Brain microvascular endothelial cell (primary cell): ENCODE results near the gene AK9.
"Not testable (repeated sequence)": the region's sequence is repeated elsewhere in the genome, so short reads cannot be mapped to it uniquely, and the experiment has no call there.

Experiments used
- DNase-seq: peaks from one replicate; pipeline ENCODE4 v3.0.0-alpha.2; 2020
- H3K27ac ChIP-seq: fragments of 250-450 bp; sonication (Bioruptor Pico); 2 replicates; pipeline ENCODE4 v1.5.1; 2020; ENCODE audit warnings: mild to moderate bottlenecking, moderate library complexity
- H3K27me3 ChIP-seq: fragments of 250-450 bp; sonication (Bioruptor Pico); replicated peaks from 2 replicates; pipeline ENCODE4 v1.5.1; 2020; ENCODE audit warnings: mild to moderate bottlenecking
- H3K36me3 ChIP-seq: fragments of 250-450 bp; sonication (Bioruptor Pico); replicated peaks from 2 replicates; pipeline ENCODE4 v1.5.1; 2020; ENCODE audit warnings: mild to moderate bottlenecking
- H3K4me3 ChIP-seq: 2 replicates; pipeline ENCODE4 v1.5.1; 2011; ENCODE audit warnings: low read depth, mild to moderate bottlenecking, control low read depth, low read length, moderate library complexity
- in situ Hi-C: cut with HindIII; loops from 2 replicates; pipeline ENCODE4 v1.10.0; 2017; ENCODE audit warnings: low sequenced_read_pairs, low pct_ligation_motif_present
- TF ChIP-seq, protein P1 (sequence below): IDR thresholded peaks from 2 replicates; pipeline ENCODE4 v1.5.1; 2011; ENCODE audit warnings: low read depth, mild to moderate bottlenecking, moderate library complexity, low read length, control low read depth, inconsistent platforms; ENCODE audit errors: missing control alignments

Gene AK9

DNA sequence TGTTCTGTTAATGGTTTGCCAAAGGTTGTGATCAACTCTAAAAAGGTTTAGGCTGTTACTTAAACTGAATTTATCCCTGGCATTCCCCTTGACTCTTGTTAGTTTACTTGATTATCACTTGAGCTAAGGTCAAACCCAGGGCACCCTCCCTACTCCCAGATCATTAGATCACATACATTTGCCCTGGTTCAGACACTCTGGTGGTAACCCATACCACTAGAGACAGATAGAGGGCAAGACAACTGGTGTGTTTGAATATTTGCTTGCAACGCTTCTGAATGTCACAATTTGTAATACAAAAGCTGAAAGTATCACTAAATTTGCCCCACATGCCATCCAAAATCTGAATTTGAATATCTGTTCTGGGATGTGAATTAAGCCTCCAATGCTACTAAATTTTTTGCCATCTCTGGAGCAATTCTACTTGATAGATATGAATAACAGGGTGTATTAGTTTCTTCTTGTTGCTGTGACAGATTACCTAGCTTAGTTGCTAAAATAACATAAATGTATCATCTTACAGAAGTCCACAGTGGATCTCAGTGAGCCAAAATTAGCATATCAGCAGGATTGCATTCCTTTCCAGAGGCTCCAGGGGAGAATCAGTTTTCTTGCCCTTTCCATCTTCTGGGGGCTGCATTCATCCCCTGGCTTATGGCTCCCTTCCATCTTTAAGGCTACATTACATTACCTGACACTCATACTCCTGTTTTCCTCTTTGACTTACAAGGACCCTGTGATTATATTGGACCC lies 45.4 kb upstream of the AK9 start:
- DNase-seq = no peak
- Histone ChIP-seq H3K27ac (no peak overlapping the region), H3K27me3 (no peaks in the 10 kb centered on the region), H3K36me3 (no peaks in the 10 kb centered on the region), H3K4me3 (no peak overlapping the region)
- TF ChIP-seq, protein P1, sequence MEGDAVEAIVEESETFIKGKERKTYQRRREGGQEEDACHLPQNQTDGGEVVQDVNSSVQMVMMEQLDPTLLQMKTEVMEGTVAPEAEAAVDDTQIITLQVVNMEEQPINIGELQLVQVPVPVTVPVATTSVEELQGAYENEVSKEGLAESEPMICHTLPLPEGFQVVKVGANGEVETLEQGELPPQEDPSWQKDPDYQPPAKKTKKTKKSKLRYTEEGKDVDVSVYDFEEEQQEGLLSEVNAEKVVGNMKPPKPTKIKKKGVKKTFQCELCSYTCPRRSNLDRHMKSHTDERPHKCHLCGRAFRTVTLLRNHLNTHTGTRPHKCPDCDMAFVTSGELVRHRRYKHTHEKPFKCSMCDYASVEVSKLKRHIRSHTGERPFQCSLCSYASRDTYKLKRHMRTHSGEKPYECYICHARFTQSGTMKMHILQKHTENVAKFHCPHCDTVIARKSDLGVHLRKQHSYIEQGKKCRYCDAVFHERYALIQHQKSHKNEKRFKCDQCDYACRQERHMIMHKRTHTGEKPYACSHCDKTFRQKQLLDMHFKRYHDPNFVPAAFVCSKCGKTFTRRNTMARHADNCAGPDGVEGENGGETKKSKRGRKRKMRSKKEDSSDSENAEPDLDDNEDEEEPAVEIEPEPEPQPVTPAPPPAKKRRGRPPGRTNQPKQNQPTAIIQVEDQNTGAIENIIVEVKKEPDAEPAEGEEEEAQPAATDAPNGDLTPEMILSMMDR = no peak
- in situ Hi-C loops = no loop called here

DNA sequence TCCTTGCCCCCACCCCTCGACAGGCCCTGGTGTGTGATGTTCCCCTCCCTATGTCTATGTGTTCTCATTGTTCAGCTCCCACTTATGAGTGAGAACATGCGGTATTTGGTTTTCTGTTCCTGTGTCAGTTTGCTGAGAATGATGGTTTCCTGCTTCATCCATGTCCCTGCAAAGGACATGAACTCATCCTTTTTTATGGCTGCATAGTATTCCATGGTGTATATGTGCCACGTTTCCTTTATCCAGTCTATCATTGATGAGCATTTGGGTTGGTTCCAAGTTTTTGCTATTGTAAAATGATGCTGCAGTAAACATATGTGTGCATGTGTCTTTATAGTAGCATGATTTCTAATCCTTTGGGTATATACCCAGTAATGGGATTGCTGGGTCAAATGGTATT lies 34.2 kb upstream of the AK9 start:
- DNase-seq, H3K36me3 ChIP-seq, in situ Hi-C loops, H3K27ac ChIP-seq, H3K4me3 ChIP-seq, H3K27me3 ChIP-seq: not testable (repeated sequence)

DNA sequence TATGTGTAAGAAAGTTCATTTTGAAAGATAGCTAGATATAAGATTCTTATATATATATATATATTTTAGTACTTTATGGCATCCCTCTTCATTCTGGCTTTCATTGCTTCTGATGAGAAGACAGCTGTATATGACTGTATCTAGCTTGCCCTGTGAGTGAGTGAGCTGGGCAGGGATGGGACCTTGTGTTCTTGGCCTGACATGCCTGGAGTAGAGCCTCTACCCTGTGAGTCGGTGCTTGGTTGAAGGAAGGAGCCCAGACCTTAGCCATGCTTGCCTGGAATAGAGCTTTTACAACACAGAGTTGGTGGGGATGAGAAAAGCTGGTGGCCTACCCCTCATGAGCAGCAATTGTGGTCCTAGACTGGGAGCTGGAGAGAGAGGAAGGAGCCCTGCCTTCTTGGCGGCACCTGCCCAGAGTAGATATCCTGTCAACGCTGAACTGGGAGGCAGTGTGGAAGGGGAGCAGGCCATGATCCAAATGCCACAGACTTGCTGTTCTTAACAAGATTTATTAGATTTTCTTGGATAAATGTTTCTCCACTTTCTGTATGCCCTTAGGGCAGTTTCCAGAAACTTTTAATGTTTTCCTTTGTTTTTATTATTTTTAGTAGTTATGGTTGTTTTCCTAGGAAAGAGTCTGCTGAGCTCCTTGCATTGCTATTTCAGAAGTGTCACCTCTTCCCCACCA lies 31.7 kb upstream of the AK9 start:
- Histone ChIP-seq H3K27ac (no peak overlapping the region), H3K36me3 (no peaks in the 10 kb centered on the region), H3K27me3 (no peaks in the 10 kb centered on the region), H3K4me3 (no peak overlapping the region)
- DNase-seq = no peak
- TF ChIP-seq, protein P1 = no peak
- in situ Hi-C loops = no loop called here

DNA sequence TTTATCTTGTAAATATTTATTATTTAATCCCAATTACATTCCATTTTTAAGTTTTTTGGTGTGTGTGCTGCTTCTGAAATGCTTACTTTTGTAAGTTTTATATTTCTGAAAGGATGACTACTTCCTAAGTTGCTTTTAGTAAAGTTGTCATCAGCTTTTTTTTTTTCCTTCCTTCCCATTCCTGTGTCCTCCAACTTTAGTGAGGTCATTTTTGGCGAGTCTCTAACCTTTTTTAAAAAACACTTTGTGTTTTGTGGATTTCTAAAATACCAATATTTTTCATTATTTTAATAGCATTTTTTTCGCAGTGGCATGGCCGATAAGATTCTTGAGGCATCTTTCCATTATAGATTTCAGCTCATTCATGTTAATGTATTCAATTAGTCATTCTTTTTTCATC lies 31.0 kb upstream of the AK9 start:
- H3K27me3 ChIP-seq = no peaks in the 10 kb centered on the region
- H3K4me3 ChIP-seq = no peak overlapping the region
- no peak for DNase-seq
- no peaks in the 10 kb centered on the region for H3K36me3 ChIP-seq
- TF ChIP-seq, protein P1 = no peak
- H3K27ac ChIP-seq = no peak overlapping the region
- in situ Hi-C loops = no loop called here

DNA sequence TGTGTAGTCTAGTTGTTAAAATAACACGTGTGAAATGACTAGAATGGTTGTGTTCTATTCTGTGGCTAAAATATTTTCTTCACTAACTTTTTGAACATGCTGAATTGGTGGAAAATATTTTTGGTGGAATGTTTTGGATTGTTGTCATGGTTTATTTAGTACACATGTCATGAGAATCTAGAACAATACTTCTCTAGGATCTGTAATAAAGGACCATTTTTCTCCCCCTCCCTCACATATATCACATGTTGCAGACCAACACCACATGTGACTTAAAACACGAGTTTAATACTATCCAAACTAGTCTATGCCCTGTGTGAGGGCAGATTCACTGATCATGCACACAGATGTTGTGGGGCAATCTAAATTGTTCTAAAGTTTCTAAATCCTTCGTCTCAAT lies 29.3 kb upstream of the AK9 start:
- in situ Hi-C loops = no loop called here
- DNase-seq = no peak
- H3K36me3 ChIP-seq = no peaks in the 10 kb centered on the region
- H3K4me3 ChIP-seq = no peak overlapping the region
- TF ChIP-seq, protein P1 = no peak
- no peak overlapping the region for H3K27ac ChIP-seq
- no peaks in the 10 kb centered on the region for H3K27me3 ChIP-seq

DNA sequence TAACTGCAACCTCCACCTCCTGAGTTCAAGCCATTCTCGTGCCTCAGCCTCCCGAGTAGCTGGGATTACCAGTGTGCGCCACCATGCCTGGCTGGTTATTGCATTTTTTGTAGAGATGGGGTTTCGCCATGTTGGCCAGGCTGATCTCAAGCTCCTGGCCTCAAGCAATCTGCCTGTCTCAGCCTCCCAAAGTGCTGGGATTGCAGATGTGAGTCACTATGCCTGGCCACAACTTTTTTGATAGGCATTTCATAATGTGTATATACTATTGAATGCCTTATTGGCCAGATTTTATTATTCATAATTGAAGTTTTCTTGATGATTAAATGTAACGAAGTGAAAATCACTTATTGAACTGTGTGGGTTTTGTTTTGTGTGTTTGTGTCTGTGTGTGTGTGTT lies 28.0 kb upstream of the AK9 start:
- DNase-seq = peak; percentile 47
- TF ChIP-seq, protein P1 = no peak
- no peaks in the 10 kb centered on the region for H3K36me3 ChIP-seq
- H3K4me3 ChIP-seq = no peak overlapping the region
- in situ Hi-C loops = no loop called here
- no peak overlapping the region for H3K27ac ChIP-seq
- no peaks in the 10 kb centered on the region for H3K27me3 ChIP-seq
